ENCODE results near the gene COQ10A.

The COQ10A gene

DNA sequence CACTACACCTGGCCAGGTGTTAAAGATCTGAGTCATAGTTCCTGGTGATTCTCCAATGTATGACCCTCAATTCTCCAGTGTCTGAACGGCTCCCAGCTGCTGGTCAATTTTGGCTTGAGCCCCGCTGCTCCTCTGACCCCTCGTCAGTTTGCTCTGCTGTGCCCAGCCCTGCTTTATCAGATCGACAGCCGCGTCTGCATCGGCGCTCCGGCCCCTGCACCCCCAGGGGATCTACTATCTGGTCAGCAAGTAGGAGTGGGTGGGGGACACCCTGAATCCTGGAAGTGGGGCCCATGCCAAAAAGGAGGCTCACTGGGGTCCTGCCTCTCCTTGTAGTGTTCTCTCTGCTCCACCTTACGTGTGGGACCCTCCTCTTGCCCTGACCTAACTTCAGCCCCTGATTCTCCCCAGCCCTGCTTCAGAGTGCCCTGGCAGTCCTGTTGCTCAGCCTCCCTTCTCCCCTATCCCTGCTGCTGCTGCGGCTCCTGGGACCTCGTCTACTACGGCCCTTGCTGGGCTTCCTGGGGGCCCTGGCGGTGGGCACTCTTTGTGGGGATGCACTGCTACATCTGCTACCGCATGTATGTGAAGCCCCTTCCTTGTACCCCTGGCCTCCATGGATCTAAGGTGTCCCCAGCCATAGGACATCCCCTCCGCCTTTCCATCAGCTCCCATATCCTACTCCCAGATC is 31.9 kb upstream of the COQ10A start:
- DNase-seq (no peak), ATAC-seq (no peak)
- Mint-ChIP-seq H3K4me3 (no peak overlapping the region), H3K4me1 (no peaks in the 10 kb centered on the region), H3K27ac (no peak overlapping the region), H3K27me3 (no peaks in the 10 kb centered on the region), H3K36me3 (ENCODE audit: low read depth) (no peaks in the 10 kb centered on the region), H3K9me3 (no peaks in the 10 kb centered on the region)

DNA sequence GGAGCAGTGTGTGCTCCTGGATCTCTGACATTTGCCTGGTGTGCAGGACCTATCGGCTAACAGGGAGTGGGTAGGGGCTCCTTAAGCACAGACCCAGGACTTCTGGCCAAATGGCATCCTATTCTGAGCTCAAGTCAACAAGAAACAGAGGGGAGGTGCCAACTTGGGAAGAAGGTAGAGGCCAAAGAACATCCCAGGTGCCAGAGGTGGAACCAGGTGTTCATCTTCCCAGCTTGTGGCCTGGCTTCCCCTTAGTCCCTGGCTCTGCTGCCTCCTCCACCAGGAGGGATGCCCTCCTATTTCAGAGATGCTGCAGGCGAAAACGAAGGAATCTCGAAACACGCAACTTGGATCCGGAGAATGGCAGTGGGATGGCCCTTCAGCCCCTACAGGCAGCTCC is 30.7 kb upstream of the COQ10A start:
- H3K36me3 Mint-ChIP-seq (ENCODE audit: low read depth), result no peaks in the 10 kb centered on the region
- H3K27me3 Mint-ChIP-seq, result no peaks in the 10 kb centered on the region
- H3K4me1 Mint-ChIP-seq, result no peaks in the 10 kb centered on the region
- no peak overlapping the region for H3K27ac Mint-ChIP-seq
- no peaks in the 10 kb centered on the region for H3K9me3 Mint-ChIP-seq
- H3K4me3 Mint-ChIP-seq, result no peak overlapping the region
- ATAC-seq (no peak), DNase-seq (no peak)

DNA sequence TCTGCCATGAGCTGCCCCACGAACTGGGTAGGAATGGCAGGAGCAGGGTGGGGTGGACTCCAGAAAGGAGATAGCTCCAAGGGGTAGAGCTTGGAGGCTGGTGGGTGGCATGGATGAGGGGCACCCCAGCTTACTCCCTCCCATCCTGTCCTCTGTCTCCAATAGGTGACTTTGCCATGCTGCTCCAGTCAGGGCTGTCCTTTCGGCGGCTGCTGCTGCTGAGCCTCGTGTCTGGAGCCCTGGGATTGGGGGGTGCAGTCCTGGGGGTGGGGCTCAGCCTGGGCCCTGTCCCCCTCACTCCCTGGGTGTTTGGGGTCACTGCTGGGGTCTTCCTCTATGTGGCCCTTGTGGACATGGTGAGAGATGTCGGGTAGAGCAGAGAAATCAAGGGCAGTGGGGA is 29.8 kb upstream of the COQ10A start:
- ATAC-seq, result no peak
- Mint-ChIP-seq H3K27me3 (no peaks in the 10 kb centered on the region), H3K9me3 (no peaks in the 10 kb centered on the region), H3K36me3 (ENCODE audit: low read depth) (peaks cover 2% of the 10 kb centered on the region), H3K4me1 (no peaks in the 10 kb centered on the region), H3K4me3 (no peak overlapping the region), H3K27ac (no peak overlapping the region)
- DNase-seq, result no peak

DNA sequence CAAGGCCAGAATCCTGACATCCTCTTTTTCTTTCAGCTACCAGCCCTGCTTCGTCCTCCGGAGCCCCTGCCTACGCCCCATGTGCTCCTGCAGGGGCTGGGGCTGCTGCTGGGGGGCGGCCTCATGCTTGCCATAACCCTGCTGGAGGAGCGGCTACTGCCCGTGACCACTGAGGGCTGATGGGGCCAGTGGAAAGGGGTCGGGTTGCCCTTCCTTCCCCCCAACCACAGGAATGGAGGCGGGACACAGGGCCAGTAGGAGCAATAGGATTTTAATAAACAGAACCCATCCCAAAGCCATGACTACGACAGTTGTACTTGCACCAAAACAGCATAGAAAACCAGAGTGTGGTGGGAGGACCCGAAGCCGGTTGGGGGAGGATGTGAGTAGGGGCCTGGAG is 29.2 kb upstream of the COQ10A start:
- H3K4me1 Mint-ChIP-seq, result no peaks in the 10 kb centered on the region
- no peak for DNase-seq
- H3K27me3 Mint-ChIP-seq, result no peaks in the 10 kb centered on the region
- H3K4me3 Mint-ChIP-seq, result no peak overlapping the region
- no peak overlapping the region for H3K27ac Mint-ChIP-seq
- H3K9me3 Mint-ChIP-seq, result no peaks in the 10 kb centered on the region
- H3K36me3 Mint-ChIP-seq (ENCODE audit: low read depth), result peaks cover 4% of the 10 kb centered on the region
- no peak for ATAC-seq

DNA sequence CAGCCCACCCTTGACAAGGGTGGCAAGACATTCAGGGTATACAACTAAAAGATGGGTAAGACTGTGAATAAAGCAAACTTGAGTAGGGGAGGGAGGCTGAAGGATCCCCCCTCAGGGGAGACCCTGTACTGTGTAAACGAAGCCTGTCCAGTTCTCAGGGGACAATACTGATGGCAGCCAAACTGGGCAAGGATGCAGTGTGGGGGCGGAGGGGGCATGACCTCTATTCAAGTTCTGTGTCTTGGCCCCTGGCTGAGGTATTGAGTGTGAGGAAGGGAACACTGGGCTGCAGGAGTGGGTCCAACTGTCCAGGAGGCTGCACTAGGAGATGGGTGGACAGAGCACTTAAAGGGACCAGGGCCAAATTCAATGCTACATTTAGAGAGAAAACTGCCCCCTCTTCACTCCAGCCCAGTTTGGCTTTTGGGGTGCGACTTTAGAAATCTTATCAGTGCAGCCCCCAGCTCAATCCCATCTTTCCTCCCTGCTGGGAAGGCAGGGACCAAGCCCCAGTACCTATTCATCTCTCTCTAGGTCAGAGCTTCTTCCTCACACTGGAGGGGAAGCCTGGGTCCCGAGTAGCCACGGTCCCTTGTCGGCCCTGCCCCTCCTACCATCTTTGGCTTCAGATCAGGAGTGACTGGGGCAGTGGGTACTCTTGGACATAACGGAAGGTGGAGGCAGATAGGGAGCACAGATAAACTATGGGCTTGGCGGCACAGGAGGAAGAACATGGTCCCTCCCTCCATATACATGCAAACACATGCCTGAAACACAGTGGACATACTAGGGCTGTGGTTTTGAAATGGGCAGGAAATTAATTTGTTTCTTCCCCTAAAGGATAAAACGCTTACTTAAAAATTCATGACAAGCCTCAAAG is 25.1 kb upstream of the COQ10A start:
- Mint-ChIP-seq H3K36me3 (ENCODE audit: low read depth) (peaks cover 16% of the 10 kb centered on the region), H3K4me3 (no peak overlapping the region), H3K27me3 (no peaks in the 10 kb centered on the region), H3K9me3 (no peaks in the 10 kb centered on the region), H3K4me1 (no peaks in the 10 kb centered on the region), H3K27ac (no peak overlapping the region)
- DNase-seq, result no peak
- no peak for ATAC-seq

DNA sequence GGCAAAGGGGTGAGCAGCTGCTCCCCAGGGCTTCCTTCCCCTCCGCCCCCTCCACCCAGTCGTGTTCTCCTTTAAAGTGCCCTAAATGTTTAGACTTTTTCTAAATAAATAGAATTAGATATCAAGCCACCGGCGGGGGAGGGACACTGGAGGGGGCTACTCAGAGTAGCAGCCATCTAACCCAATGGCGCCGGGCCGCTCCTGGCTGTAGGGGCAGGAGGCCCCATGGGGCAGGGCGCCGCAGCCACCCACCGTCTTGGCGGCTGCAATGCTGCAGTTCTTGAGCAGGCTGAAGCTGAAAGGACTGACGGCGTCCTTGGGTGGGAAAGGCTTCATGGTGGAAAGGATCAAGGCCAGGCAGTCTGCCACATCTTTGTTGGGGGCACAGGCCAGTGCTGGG is 23.8 kb upstream of the COQ10A start:
- no peak overlapping the region for H3K27ac Mint-ChIP-seq

DNA sequence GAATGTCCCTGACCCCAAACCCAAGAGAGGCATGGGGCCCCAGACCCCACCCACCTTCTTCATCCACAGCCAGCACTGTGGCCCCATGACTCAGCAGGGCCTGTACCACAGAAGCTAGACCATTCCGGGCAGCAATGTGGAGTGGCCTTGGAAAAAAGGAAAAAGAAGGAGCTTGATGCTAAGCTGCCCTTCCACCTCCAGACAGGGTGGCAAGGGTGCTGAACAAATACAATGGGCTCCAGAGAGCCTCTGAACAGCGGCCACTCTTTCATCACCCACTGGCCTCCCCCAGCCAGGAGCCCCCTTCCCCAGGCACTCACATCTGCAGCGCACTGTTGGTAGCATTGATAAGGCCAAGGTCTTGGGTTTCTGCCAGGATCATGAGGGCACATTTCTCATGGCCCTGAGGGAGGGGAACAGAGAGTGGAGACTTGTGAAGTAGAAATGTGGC is 23.0 kb upstream of the COQ10A start:
- Mint-ChIP-seq H3K4me3 (no peak overlapping the region), H3K4me1 (no peaks in the 10 kb centered on the region), H3K36me3 (ENCODE audit: low read depth) (peaks cover 24% of the 10 kb centered on the region), H3K27me3 (no peaks in the 10 kb centered on the region), H3K27ac (no peak overlapping the region), H3K9me3 (no peaks in the 10 kb centered on the region)
- no peak for ATAC-seq
- no peak for DNase-seq

More for the DNA sequence above, 23.8 kb upstream of the COQ10A start:
- DNase-seq (no peak), ATAC-seq (no peak)
- Mint-ChIP-seq H3K9me3 (no peaks in the 10 kb centered on the region), H3K4me3 (no peak overlapping the region), H3K27me3 (no peaks in the 10 kb centered on the region), H3K36me3 (ENCODE audit: low read depth) (peaks cover 24% of the 10 kb centered on the region), H3K4me1 (no peaks in the 10 kb centered on the region)

DNA sequence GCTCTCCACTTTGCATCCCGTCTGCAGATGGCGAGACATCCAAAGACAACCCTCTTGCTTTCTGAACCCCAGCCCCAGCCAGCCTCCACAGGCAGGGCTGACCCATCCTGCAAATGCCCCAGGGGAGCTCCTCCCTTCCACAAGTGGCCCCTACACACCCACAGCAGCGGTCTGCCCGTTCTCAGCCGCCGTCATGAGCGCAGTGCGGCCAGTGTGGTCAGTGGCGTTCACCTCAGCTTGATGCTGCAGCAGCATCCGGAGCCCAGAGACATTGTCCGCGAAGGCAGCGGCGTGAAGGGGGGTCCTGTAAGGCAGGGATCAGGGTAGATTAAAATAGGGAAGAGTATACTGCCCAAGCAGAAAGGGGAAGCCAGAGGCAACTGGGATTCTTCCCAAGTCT is 22.2 kb upstream of the COQ10A start:
- no peaks in the 10 kb centered on the region for H3K4me1 Mint-ChIP-seq
- H3K9me3 Mint-ChIP-seq, result no peaks in the 10 kb centered on the region
- H3K36me3 Mint-ChIP-seq (ENCODE audit: low read depth), result peaks cover 28% of the 10 kb centered on the region
- ATAC-seq (no peak), DNase-seq (no peak)
- H3K27ac Mint-ChIP-seq, result no peak overlapping the region
- H3K4me3 Mint-ChIP-seq, result no peak overlapping the region
- H3K27me3 Mint-ChIP-seq, result no peaks in the 10 kb centered on the region

DNA sequence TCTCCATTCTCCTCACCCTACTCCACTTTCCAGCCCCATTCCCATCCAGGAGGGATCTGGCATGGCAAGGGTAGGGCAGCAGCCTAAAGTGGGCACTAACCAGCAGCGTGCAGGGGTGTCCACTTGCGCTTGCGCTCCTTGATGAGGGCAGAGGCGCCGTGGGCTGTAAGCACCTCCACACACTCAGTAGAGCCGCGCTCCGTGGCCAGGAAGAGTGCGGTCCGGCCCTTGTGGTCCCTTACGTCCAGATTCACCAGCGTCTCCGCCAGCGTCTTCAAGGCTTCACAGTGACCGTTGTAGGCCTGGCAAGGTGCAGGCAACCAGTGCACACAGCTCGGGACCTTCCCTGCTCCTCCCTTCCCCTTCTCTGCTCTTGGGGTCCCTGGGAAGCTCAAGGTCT is 18.8 kb upstream of the COQ10A start:
- H3K27ac Mint-ChIP-seq, result no peak overlapping the region
- ATAC-seq (no peak), DNase-seq (no peak)
- H3K27me3 Mint-ChIP-seq, result no peaks in the 10 kb centered on the region
- peaks cover 32% of the 10 kb centered on the region for H3K36me3 Mint-ChIP-seq (ENCODE audit: low read depth)
- no peak overlapping the region for H3K4me3 Mint-ChIP-seq
- no peaks in the 10 kb centered on the region for H3K4me1 Mint-ChIP-seq
- no peaks in the 10 kb centered on the region for H3K9me3 Mint-ChIP-seq

DNA sequence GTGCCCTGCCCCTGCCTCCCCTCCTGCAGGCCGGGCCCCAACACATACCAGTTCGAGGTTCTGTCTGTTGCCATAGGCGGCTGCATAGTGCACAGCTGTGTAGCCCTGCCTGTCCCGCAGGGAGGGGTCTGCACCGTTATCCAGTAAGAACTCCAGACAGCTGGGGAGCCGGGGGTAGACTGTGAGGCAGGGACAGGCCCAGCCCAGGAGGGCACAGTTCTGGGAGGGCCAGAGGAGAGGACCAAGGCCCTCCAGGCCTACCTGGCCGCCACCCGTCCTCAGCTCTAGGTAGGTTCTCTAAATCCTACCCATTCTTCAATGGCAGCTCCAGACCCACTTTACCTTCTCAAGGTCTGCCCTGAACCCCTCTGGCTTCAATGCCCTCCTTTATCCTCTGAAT is 18.0 kb upstream of the COQ10A start:
- Mint-ChIP-seq H3K9me3 (no peaks in the 10 kb centered on the region), H3K4me3 (no peak overlapping the region), H3K36me3 (ENCODE audit: low read depth) (peaks cover 40% of the 10 kb centered on the region), H3K27me3 (no peaks in the 10 kb centered on the region), H3K27ac (no peak overlapping the region), H3K4me1 (no peaks in the 10 kb centered on the region)
- no peak for DNase-seq
- peak; percentile 40 for ATAC-seq

DNA sequence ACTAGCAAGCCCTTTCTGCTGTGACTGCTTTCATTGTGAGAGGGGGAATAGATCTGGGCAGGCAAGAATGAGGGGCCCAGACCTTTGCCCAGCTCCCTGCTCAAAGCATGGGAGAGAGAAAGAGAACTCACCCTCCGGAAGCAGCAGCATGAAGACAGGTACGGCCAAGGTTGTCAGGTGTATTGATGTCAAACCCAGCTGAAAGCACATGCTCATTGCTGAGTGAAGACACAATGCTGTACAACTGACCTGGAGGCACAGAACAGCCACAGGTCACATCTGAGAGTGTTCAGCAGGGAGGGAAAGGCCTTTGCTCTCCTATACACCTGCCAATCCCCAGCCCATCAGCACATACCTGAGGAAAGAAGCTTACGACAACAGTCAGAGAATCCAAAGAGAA is 14.1 kb upstream of the COQ10A start:
- Mint-ChIP-seq H3K4me1 (peaks cover 14% of the 10 kb centered on the region), H3K27ac (no peak overlapping the region), H3K9me3 (no peaks in the 10 kb centered on the region), H3K27me3 (no peaks in the 10 kb centered on the region), H3K4me3 (no peak overlapping the region), H3K36me3 (ENCODE audit: low read depth) (peaks cover 37% of the 10 kb centered on the region)
- no peak for DNase-seq
- no peak for ATAC-seq

DNA sequence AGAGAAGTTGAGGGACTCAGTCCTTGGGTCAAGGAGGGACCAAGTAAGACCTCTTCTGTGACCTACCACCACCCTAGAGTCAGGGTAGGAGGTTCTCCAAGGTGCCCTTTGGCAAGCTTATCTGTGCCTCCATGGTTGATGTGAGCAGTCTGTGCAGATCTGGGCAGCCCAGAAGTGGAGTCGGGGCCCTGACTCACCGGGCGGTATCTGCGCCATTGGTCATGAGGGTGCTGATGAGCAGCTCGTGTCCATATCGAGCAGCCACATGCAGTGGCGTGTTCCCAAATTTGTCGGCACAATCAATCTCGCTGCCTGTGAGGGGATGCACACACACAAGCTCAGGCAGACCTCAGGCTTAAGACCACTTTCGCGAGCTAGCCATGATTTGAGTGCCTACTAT is 13.7 kb upstream of the COQ10A start:
- Mint-ChIP-seq H3K36me3 (ENCODE audit: low read depth) (peaks cover 37% of the 10 kb centered on the region), H3K27me3 (no peaks in the 10 kb centered on the region), H3K27ac (no peak overlapping the region), H3K4me1 (peaks cover 14% of the 10 kb centered on the region), H3K4me3 (no peak overlapping the region), H3K9me3 (no peaks in the 10 kb centered on the region)
- ATAC-seq, result no peak
- DNase-seq, result no peak

DNA sequence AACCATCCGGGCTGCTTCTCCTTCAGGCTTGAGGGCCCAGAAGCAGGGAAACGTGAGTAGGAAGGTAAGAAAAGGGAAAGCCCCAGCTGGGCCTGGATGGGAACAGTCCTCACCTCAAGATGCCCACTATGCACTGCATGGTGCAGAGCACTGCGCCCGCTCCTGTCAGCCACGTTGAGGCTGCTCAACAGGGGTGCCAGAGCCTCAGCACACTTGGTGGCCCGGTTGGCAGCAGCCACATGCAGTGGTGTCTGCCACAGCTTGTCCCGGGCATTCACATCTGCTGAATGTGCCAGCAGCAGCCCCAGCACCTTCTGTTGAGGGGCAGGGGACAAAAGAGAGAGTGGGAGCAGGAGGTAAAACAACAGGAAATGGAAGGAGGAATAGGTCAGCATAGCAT is 11.1 kb upstream of the COQ10A start:
- Mint-ChIP-seq H3K4me3 (no peak overlapping the region), H3K4me1 (peaks cover 21% of the 10 kb centered on the region), H3K9me3 (no peaks in the 10 kb centered on the region), H3K27me3 (no peaks in the 10 kb centered on the region), H3K27ac (no peak overlapping the region), H3K36me3 (ENCODE audit: low read depth) (peaks cover 33% of the 10 kb centered on the region)
- ATAC-seq (no peak), DNase-seq (no peak)

DNA sequence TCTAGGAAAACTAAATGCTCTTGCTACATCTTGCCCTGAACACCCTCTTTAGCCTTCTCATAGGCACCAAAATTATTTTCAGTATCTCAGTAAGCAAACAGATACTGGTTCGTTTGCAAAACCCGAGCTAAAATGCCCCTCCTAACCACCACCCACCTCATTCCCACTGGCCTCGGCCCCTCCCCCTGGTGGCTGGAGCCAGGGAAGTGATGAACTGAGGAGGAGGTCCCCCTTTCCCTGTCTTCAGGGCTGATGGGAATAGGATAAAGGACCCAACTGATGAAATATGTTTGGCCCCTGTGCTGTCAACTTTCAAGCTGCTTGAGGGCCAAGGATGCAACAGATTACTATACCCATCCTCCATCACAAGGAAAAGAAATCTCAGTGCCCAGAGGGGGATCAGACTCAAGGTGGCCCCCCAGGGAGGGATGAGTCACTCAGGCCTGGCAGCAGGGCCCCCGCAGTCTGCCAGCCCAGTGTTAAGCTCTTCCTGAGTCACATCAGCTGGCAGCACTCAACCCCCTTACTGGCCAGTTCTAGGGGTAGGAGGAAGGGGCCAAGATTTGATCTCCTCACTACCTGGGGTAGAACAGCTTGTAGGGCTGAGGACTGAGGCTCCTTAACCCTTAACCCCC is 10.3 kb upstream of the COQ10A start:
- Mint-ChIP-seq H3K9me3 (no peaks in the 10 kb centered on the region), H3K27me3 (no peaks in the 10 kb centered on the region), H3K4me3 (peak overlapping the region; percentile 85), H3K27ac (peak overlapping the region; percentile 49), H3K36me3 (ENCODE audit: low read depth) (peaks cover 33% of the 10 kb centered on the region), H3K4me1 (peaks cover 21% of the 10 kb centered on the region)
- no peak for ATAC-seq
- DNase-seq, result no peak

DNA sequence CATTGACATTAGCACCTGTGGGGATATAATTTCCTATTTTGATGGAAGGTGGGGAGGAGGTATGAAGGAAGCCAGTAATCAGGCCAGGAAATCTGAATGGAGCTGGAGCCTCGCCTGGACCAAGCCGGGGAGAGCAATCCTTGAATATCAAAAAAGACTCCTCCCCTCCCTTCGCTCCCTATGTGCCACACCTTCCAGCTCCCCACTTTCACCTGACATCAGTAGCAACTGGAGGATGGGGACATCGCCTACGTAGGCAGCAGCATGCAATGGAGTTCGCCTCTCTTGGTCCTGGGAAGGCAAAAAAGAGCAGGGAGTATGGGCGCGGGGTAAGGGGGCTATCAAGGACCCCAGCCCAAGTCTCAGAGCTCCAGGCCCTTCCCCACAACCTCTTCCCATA is 9.7 kb upstream of the COQ10A start:
- DNase-seq, result no peak
- Mint-ChIP-seq H3K27ac (peak overlapping the region; percentile 49), H3K36me3 (ENCODE audit: low read depth) (peaks cover 27% of the 10 kb centered on the region), H3K4me1 (peaks cover 21% of the 10 kb centered on the region), H3K27me3 (no peaks in the 10 kb centered on the region), H3K4me3 (peak overlapping the region; percentile 85), H3K9me3 (no peaks in the 10 kb centered on the region)
- no peak for ATAC-seq
